ENCODE results near the gene NUDT15.
"Not testable (repeated sequence)": the region's sequence is repeated elsewhere in the genome, so short reads cannot be mapped to it uniquely, and the experiment has no call there.

Gene NUDT15

DNA sequence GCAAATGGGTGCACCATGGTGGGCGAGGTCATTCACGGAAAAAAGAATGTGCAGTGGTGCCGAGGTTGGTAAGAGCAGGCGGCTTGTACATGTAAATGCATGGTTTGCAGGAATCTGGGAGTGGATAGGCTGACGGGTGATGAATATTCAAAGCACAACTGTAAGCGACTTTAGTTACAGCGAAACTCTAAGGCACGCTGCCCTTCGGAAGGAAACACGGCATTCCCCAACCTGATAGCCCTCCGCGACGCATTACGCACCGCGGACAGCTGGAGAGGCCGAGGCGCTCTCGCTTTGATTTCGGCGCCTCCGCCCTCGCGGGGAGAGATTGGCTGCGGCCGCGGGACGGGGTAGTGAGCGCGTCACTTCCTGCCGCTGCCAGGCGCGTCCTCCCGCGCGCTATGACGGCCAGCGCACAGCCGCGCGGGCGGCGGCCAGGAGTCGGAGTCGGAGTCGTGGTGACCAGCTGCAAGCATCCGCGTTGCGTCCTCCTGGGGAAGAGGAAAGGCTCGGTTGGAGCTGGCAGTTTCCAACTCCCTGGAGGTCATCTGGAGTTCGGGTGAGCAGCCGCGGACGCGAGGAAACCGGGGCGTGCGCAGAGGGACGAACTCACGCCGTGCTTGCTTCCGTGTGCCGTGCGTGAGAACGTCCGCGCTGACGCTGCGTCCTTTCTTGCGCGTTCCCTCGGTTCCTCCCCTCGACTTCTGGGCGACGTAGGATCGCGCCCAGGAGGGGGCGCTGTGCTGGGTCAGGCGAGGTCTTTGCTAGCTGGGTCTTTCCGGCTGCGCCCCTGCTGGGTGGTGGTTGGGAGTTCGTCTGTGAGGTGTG is at the start of gene NUDT15:
NUDT15 (plus strand) TSS at position 381 of the 828 bp plus-strand sequence; CDS start at position 402, 21 bp downstream.
- peak; percentile 81 to 88 for DNase-seq (ENCODE audit: low read depth in 2 of 2)

DNA sequence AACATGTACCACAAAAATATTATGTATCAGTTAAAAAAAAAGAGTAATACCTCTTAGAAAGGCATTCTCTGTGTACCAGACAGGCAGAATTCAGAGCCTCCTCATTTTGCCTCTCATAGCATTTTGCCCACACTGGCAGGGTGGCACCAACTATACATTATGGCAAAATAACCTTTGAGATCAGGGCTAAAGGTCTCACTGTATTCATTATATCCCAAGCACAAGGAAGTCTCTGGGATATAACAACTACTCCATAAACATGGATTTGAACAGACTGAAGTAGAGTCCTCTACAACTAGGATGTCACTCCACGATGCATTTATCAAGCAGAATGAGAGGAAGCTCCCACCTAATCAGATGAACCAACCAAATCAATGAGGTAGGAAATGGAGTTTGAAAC is 47.1 kb upstream of the NUDT15 start:
- DNase-seq (ENCODE audit: low read depth in 2 of 2): no peak

DNA sequence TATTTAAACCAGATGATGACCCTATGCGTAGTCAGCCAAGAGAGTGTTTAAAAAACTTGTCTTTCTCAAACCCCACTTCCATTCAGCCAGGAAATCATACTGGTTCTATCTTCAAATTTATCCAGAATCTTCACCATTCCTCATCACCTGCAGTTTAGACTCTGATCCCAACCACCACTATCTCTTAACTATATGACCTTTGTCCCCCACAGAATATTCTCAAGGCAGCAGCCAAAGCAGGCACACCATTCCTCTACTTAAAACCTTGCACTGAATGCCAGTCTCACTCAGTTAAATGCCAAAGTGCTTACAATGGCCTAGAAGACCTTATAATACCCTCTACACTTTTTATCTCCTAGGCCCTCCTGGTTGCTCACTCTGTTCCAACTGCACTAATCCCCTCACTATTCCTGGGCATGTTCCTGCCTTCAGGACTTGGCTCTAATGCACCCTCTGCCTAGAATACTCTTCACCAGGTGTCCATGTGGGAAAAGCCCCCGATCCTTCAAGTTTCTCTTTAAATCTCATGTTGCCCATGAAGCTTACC is 46.5 kb upstream of the NUDT15 start:
- no peak for DNase-seq (ENCODE audit: low read depth in 2 of 2)

DNA sequence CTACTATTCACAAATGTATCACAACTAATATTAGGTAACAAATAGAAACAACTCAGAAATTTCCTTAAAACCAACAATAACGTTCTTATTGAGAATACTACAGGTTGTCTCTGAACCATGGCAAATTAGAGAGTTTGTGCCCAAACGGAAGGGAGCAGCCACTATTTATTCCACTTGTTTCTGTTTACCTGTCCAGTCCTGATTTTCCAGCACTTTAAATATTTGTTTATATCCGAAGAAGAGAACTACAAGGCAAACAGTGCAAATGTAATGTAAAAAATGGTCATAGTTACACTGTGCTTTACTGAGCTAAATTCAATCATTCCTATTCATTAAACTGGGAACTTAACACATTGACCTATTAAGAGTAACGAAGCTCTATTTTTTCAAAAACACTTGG is 45.7 kb upstream of the NUDT15 start:
- no peak for DNase-seq (ENCODE audit: low read depth in 2 of 2)

DNA sequence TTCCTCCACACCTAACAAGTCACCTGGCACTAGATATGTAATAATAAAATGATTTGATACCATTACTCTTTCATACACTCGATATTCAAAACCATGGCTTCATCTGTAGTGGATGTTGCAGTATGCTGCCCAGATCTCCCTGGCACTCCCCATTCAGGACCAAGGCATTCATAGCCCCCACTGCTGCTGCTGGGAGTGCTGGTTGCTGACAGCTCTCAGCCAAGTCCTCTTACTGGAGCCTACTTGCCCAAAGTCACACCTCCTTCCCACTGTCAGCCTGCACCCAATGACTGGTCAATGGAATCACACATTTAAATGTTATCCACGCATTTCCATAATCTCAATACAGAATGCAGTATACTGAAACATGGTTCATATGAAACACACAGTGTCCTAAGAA is 40.1 kb upstream of the NUDT15 start:
- DNase-seq (ENCODE audit: low read depth in 2 of 2): no peak

DNA sequence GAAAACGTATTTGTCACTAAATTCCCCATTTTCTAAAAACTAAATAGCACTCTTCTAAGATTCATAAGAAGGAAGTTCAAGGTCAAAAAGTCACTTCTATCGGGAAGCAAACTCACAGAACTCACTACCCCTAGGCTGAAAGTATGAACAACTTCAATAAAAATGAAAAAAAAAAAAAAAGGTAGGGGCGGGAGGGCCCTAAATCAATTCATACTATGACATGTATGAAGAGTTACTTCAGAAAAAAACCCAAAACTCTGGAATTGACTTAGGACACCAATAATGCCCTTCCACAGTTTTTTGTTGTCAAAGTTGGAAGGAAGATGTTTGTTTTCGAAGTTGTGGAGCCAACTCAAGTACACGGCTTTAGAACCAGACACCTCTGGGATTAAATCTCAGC is 37.6 kb upstream of the NUDT15 start:
- DNase-seq (ENCODE audit: low read depth in 2 of 2): no peak

DNA sequence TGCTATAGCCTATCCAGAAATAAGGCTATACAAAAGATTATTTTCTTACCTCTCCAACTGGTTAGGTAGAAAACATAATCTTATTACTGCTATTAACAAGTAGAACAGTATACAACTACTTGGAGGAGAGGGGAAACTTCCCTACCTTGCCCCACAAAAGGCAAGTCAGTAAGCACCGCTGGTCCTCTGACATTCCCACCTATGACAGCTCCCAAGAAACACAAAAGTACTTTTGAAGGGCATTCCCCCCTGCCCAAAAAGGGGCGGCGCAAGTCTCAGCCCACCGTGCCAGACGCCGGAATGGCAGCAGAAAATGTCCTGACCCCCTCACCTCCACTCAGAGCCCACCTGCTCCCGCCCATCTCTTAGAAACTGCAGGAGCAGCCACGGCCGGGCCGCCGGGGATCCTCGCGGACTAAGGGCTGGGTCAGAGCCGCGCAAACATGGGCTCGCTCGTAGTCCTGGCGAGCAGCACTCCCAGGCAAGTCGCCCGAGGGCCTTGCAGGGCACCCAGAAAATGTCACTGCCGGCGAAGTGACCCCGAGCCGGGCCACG is 36.9 kb upstream of the NUDT15 start:
- DNase-seq (ENCODE audit: low read depth in 2 of 2): no peak

DNA sequence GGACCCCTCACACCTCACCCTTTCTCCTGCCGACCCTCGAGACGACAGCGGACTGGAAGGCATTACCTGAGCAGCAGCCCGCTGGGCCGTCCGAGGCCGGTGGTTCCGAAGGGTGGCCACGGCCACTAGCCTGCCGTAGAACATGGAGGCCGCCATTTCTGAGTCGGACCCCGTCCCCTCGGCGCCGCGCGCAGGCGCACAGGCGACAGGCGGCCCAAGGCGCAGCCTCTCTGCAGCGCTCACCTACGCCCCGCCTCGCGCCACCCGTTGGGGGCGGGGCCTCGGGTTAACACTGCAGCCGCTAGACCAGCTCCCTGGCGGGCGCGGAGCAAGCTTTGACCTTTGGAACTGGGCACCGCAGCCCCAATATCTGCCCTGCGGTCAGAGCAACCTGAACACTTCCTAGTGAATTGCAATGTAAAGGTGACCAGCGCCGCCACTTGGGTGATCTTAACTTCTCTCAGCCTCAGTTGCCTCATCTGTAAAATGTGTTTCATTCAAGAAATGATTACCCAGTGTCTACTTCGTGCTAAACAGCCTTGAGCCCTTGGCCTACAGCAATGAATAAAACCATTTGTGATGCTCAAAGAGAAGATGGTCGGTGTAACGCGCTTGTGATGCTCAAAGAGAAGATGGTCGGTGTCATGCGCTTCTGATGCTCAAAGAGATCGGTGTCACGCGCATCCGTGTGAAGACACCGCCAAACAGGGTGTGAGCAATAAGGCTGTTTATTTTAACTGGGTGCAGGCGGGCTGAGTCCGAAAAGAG is 36.2 kb upstream of the NUDT15 start, which contains the start of gene SUCLA2:
SUCLA2 (minus strand) TSS at position 160 of the 768 bp plus-strand sequence; CDS start at position 156, 4 bp downstream.
- peak; percentile 73 to 89 for DNase-seq (ENCODE audit: low read depth in 2 of 2)

DNA sequence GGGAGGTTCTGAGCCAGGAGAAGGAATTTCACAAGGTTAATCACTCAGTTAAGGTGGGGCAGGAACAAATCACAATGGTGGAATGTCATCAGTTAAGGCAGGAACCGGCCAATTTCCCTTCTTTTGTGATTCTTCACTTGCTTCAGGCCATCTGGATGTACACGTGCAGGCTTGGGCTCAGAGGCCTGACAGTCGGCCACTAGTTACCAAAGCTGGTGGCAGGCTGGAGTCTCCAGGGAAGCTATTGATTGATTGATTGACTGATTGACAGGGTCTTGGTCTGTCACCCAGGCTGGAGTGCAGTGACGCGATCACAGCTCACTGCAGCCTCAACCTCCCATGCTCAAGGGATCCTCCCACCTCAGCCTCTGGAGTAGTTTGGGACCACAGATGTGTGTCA is 35.5 kb upstream of the NUDT15 start:
- DNase-seq (ENCODE audit: low read depth in 2 of 2): not testable (repeated sequence)

DNA sequence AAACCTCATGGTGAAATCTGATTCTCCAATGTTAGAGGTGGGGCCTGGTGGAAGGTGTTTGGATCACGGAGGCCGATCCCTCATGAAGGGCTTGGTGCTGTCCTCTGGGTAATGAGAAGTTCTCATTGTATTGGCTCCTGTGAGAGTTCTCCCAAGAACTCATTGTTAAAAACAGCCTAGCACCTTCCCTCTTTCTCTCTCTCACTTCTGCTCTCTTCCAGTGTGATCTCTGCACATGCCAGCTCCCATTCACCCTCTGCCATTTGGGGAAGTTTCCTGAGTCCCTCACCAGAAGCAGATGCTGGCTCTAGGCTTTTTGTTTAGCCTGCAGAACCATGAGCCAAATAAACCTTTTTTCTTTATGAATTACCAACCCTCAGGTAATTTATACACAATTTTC is 33.3 kb upstream of the NUDT15 start:
- DNase-seq (ENCODE audit: low read depth in 2 of 2): no peak

DNA sequence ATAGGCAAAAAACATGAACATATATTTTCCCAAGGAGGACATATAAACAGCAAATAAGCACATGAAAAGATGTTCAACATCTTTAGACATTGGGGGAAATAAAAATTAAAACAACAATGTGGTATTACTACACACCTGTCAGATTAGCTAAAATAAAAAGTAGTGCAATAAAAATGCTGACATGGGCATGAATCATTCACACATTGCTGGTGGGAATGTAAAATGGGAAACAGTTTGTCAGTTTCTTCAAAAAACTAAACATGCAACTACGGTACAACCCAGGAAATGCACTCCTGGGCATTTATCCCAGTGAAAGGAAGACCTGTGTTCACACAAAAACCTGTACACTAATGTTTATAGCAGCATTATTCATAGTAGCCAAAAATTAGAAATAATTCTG is 31.1 kb upstream of the NUDT15 start:
- no peak for DNase-seq (ENCODE audit: low read depth in 2 of 2)

DNA sequence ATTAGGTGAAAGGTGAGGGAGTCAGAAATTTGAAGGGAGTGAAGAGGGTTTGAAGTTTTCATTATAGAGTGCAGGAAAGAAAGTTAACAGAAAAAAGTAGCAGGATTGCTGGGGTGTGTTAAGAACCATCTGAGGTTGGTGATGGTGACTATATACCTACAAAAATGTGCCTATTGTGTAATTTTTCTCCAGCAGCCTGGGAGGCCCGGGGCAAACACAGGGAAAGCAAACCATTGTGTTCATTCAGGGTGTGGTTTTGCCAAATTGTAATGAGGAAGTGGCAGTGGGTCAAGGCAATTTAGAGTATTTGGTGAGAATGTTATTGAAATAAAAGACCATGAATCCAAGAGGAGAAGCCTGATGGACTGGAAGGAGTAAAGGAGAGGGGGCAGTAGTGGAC is 28.2 kb upstream of the NUDT15 start:
- DNase-seq (ENCODE audit: low read depth in 2 of 2): no peak

DNA sequence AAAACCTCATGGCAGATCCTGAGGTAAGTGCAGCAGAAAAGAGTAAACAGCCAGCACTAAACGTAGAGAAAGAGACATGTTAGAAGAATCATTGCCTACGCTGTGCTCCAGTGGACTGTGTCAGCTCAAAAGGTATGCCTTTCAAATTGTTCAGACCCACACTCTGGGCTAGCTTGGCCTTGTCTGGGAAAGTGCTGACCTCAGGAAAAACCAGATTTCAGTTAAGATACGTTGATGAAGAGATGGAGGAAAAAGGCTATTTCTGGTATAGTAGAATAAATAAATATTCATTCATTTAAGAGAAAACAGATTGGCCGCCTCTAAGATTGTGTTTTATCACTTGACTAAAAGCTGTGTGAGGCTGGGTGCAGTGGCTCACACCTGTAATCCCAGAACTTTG is 26.8 kb upstream of the NUDT15 start:
- no peak for DNase-seq (ENCODE audit: low read depth in 2 of 2)

DNA sequence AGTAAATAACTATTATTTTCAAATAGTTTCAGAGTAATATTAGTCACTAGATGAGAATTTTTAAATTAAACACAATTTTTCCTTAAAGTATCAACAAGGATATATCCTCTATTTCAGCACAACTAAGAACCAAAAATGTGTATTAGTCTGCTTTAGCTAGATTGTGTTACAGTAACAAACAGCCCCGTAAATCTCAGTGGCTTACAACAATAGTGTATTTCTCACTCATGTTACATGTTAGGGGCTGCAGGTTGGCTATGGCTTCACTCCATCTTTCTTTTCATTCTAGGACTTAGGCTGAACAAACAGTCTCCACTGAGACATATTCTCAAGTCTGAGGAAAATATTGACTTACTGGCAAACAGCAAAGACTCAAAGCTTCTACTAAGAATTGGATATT is 24.9 kb upstream of the NUDT15 start:
- DNase-seq (ENCODE audit: low read depth in 2 of 2): no peak

DNA sequence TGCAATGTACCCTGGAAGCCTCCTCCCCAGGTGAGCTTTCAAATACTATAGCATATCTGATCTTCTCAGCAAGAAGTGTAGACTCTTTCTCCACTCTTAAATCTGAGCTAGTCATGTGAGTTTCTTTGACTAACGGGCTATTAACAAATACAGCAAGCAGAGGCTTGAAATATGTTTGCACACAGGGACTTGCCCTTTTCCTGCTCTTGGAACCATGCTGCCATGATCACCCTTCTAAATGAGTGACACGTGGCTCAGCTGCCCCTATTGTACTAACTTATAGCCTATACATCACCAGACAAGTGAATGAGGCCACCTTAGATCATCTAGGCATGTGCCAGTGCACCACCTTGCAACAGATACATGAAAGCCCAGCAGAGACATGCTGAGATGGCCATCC is 23.2 kb upstream of the NUDT15 start:
- no peak for DNase-seq (ENCODE audit: low read depth in 2 of 2)

DNA sequence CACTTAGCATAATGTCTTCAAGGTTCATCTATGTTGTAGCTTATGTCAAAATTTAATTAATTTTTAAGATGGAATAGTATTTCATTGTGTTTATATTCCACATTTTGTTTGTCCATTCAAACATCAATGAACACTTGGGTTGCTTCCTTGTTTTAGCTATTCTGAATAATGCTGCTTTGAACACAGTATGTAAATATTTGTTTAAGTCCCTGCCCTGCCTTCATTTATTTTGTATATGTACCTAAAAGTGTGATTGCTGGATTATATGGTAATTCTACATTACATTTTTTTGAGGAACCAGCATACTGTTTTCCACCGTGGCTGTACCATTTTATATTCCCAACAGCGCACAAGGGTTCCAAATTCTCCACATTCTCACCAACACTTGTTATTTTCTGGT is 18.9 kb upstream of the NUDT15 start:
- DNase-seq (ENCODE audit: low read depth in 2 of 2): no peak

DNA sequence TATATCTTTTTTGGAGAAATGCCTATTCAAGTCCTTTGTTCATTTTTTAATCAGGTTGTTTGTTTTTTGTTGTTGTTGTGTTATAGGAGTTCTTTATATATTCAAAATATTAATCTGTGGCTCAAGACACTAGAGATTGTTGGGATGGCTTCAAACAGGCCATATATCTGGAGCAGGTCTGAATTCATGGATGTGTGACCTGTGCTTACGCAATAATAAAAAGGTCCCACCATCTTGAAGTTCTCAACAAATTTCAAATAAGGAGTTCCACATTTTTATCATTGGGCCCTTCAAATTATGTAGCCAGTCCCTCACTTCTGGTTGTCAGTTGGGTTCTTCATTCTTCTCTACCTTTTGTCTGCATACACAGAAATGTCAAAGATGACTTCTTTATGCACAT is 17.7 kb upstream of the NUDT15 start:
- DNase-seq (ENCODE audit: low read depth in 2 of 2): no peak

DNA sequence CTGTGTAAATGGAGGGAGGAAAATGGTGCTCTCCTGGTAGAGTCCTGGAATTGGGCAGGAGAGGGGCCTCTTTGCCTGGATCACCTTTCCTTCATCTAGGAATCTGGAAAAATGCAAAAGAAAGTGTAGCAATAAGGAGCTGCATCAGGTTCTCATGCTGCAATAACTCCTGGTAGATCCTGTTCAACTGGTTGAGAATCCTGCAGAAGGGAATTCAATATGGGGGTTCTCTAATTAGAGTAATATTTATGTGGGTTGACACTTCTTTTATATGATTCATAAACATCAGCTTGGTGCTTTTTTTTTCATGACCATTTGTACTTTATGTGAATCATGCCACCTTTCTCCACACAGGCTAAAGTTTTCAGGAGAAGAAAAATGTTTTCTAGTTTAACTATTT is 9.5 kb upstream of the NUDT15 start:
- DNase-seq (ENCODE audit: low read depth in 2 of 2): no peak

DNA sequence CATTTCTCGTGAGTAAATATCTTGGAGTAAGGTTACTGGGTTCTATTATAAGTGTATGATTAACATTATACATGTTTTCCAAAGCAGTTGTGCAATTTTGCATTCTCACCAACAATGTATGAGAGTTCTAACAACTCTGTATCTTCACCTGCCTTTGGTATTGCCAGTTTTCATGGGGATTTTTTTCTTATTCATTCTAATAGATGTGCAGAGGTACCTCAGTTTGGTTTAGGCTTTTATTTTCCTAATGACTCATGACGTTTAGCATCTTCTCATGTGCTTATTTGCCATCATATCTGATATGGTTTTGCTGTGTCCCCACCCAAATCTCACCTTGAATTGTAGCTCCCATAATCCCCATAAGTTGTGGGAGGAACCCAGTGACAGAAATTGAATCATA is 7.7 kb upstream of the NUDT15 start:
- DNase-seq (ENCODE audit: low read depth in 2 of 2): no peak

DNA sequence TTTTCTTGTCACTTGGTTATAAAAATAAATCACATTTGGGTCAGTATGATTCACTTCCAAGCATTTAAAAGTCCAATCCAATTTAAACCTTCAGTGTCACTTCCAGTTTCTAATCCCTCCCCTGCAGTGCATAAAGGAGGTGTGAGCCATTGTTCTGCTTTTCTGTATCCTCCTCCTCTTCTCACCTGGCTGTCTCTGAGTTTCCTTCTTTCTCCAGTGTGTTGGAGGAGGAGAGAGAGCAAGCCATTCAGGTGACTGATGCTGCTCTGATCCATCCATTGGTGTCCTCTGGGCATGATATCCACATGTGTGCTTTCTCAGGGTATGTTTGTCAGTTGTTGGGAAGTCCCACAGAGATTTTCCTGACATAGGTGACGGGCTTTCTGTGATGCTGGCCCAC is 1.2 kb downstream of the NUDT15 start:
- no peak for DNase-seq (ENCODE audit: low read depth in 2 of 2)

DNA sequence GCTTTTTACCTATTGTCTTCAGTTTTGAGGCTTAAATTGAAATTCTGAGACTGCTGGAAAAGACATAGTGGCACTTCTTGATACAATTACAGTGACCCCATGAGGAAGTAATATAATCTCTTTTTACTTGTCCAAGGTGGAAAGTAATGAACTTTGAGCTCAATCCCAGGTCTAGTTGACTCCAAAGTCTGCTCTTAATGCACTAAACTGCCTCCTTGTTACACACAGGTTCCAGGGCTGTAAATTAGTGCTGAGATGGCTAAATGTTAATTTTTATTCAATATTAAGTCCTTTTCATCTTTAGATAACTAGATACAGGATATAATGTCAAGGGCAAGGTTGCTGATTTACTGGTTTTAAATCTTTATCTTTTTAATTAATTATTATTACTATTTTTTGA is 2.5 kb downstream of the NUDT15 start:
- DNase-seq (ENCODE audit: low read depth in 2 of 2): no peak

DNA sequence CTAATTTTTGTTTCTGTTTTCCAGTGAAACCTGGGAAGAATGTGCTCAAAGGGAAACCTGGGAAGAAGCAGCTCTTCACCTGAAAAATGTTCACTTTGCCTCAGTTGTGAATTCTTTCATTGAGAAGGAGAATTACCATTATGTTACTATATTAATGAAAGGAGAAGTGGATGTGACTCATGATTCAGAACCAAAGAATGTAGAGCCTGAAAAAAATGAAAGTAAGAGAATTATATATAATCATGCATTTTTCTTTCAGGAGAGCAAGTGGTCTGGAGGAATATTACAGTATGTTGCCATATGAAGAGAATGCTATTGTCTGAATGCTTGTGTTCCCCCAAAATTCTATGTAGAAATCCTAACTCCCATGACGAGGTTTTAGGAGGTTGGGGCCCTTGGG is 3.4 kb downstream of the NUDT15 start:
- no peak for DNase-seq (ENCODE audit: low read depth in 2 of 2)

DNA sequence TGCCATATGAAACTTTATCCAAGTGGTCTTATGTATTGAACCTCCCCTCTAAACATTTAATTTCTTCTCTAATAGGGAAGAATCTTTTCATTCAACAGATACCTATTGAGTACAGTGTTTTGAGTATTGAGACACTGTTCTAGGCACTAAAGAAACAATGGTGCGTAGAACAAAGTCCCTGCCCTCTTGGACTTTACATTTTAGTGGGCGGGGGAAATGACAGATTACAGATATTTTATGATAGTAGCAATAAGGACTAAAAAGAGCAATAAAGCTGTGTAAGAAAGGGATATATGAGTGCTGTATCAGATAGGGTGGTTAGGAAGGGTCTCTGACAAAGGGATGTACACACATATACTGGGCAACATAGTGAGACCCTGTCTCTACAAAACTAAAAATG is 5.4 kb downstream of the NUDT15 start:
- no peak for DNase-seq (ENCODE audit: low read depth in 2 of 2)
